Left colon (tissue), 2 donors: ENCODE results near the gene REELD1. TPM values are rescaled to one million over a fixed set of nuclear protein-coding genes. Genes with fewer than 3 reads are reported as not detected.

Source experiments
- ATAC-seq: fragments of 200-7000 bp; cut with Tn5 transposase; one replicate; pipeline ENCODE4 v1.9.1; 2020; ENCODE audit warnings: mild to moderate bottlenecking, moderate library complexity
- DNase-seq, 2 donors: peaks; one replicate each; pipeline ENCODE4 v3.0.0-alpha.2; 2020
- intact Hi-C, 2 donors: fragments of 100-400 bp; cut with DNase I in 1 of 2; cut with micrococcal nuclease in 1 of 2; formaldehyde crosslinking; loops; one replicate each; pipeline versions ENCODE4 v1.11.2 to v1.14.0; 2022; cut with DNase I, micrococcal nuclease
- total RNA-seq, 2 donors: library from RNA; stranded (reverse); fragmentation: NEBNext Ultra II Directional; extraction: Animal tissue kit (Norgen Biotek cat#: 25700); gene quantifications; one replicate each; pipeline ENCODE4 v1.2.1, GENCODE V29; 2021
- donor health status: DM: no; HTN: no; CAD: no.
- donor health status: DM: yes; HTN: yes; CAD: no.

Gene REELD1
- total RNA-seq, 2 donors from 2014 or later: not detected

DNA sequence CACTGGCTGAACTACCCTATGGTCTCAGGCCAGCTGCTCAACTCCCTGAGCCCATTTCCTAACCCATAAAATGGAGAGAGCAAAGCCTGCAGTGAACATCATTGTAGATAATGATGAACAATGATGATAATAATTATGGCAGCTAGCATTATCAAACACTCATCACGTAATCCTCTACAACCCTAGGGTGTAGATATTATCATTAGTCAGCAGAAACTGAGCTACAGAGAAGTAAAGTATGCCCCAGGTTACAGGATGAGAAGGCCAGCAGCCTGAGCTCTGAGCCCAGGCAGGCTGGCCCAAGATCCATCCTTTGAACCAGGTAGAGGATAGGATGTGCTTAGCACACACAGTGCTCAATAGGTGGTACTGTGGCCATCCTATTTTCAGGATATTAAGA is 43.2 kb downstream of the REELD1 start:
- intact Hi-C loops: no loop called here
- ATAC-seq (no peak), DNase-seq (no peak)

DNA sequence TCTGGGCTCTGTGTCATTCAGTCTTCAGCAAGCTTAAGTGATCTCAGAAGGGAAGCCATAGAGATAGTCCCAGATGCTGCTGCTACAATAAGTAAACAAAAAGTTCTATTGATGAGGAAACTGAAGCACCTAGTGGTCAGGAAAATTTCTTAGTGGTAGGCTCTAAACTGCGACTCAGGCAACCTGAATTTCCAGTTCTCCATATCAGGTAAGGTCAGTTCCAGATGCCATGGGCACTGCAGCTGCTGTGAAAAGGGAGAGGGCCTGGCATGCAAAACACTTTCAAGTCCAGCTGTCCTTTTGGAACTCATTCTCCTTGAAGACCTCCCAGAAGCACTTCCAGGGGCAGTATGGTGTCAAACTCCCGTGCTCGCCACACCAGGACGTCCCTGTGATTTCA is 46.2 kb downstream of the REELD1 start:
- intact Hi-C loops: no loop called here
- ATAC-seq: no peak

DNA sequence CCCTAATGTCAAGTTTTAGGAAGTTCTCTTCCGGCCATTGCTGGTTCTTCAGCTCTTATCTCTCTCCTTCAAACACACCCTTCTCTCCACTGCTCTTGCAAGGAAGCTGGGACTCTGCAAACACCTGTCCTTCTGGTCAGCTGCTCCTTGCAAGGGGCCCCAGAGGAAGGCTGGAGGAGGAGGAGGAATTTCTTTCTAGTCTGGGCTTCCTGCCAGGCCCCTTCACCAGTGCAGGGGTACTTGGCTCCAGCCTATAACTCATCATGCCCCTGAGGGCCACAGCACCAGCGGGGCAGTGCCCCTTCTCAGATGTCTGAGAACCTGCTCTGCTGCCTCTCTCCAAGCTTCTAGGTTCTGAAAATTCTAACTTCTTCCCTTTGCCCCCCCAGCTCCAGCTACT is 46.7 kb downstream of the REELD1 start:
- no peak for DNase-seq
- ATAC-seq: no peak
- intact Hi-C loops: no loop called here

More for the DNA sequence above, 46.2 kb downstream of the REELD1 start:
- no peak for DNase-seq

DNA sequence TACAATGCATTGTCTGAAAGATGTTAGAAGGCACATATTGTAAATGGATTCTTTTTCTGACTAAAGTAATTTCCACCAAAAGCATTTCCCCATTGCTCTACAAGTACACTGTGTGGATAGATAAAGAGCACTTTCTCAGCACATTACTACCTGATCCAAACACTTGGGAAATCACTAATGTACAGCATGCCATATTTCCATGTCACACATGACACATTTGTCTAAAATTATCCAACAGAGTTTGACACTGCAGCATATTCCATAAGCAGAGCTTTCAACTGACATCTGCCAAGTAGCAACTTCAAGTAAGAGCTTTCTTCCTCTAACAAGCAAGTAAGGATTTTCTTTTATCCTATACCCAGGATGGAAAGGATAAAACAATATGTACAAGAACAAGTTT is 49.5 kb downstream of the REELD1 start:
- DNase-seq (no peak), ATAC-seq (no peak)

DNA sequence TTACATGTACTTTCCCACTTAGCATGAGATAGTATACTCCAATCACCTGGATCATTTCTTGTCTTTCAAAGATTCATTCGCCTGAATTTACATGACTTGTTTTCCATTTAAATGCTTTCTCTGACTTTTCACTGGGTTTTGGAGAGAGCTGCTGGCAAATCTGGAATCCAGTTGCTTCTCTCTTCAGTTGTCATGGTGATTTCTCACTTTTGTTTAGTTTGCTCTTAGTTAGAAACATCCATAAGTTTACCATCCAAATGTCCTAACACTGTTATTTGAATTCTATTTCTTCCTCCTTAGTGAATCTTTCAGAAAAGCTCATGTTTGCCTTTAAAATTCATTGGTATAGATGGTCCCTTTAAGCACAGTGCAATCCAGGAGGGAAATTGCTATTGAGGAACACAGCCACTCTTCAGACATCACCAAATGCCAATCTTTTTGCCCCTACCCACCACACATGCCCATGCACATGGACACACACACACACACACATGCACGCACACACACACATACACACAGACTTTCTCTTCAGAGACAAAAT is 51.7 kb downstream of the REELD1 start:
- DNase-seq (no peak), ATAC-seq (no peak)
- intact Hi-C loops: no loop called here

More for the DNA sequence above, 49.5 kb downstream of the REELD1 start:
- intact Hi-C loops: no loop called here

DNA sequence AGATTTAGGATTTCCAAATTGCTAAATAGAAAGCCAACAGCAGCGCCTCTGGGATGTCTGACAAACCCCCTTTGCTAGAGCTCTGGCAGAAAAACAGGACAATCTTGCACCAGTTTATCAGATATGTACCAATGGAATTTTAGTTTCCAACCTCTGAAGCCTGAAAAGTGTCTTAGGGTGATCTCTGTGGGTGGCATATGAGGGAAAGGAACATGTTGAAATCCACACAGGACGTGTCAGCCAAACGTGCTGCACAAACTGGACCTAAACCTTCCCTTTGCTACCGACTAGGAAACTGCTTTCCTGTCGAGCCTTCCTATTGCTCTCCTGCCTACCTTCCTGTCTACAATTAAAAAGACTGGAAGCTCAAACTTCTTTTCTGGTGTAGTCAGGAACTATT is 53.5 kb downstream of the REELD1 start:
- ATAC-seq (no peak), DNase-seq (no peak)
- intact Hi-C loops: no loop called here

DNA sequence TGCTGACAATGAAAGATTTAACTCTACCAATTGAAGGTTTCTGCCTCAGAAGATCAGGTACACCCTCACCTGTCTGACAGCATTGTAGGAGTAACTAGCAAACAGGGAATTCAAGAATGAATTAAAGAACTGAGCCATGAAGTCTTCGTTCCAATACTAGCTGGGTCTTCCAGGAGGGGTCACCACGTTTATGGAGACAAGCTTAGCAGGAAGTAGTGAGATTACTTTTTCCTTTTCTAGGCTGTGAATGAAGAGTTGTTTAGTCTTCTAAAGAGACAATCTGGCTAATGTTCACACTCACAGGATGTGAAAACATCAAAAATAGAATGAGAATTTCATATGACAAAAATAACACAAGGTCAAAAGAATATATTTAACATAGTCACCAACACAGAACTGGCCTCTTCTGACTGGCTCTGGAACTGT is 54.9 kb downstream of the REELD1 start:
- DNase-seq (no peak), ATAC-seq (no peak)
- intact Hi-C loops: no loop called here

DNA sequence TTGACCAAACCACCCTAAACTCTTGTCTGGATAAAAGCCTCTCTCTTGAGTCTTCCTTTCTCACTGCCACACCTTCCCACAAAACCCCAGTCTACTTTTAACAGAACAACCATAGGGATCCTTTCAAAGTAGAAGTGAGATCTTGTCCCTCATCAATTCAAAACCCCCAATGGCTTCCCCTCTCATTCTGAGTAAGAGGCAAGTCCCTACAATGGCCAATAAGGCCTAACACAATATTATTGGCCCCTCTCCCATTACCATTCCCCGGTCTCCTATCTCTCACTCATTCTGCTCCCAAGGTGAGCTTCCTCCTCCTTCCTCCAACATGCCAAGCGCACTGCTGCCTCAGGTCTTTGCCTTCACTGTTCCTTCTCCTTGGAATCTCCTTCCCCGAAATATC is 57.1 kb downstream of the REELD1 start:
- no peak for ATAC-seq
- DNase-seq: no peak
- intact Hi-C loops: no loop called here

DNA sequence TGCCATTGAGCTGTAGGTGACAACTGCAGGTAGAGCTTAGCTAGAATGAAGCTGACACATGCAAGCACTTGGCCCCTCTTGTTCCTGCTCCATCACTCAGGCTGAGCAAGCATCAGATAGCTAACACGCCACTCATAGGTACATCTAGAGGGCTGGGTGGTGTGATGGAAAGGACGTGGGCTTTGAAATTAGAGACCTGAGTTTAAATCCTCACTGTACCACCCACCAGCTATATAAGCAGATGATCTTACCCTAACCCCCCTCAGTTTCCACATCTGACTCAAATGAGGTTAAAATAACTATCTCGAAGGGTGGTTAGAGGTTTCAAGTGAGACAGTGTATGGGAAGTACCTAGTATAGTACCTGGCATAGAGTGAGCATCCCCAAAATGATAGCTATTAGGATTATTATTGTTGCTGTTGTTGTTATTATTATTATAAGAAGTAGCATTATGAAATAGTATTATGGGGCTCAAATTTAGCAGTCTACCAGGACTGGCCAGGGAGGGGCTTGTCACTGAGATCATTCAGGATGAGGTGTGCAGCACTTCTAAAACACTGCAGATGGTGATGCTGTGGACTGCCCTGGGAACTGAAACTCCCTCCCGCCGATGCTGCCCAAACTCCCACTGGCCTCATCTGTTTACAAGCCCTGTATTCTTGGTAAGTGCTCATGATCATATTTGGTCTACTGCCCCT is 59.0 kb downstream of the REELD1 start:
- intact Hi-C loops: no loop called here
- ATAC-seq (no peak), DNase-seq (no peak)

DNA sequence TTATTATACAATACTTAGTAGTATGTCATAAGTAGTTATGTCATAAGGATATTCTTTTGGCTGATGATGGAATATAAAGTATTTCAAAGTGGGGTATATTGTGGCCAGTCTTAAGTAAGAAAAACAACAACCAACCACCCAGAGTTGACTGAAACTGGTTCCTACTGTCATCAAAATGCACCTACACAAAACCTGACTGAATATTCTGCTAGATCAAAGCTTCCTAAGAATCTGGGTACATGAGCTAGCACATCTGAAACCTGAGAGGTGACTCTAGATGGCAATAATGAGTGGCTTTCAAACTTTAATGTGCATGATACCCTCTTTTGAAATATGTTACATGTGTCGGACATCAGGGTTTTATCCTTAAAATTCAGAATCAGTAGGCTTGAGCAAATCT is 60.4 kb downstream of the REELD1 start:
- intact Hi-C loops: no loop called here
- no peak for ATAC-seq
- DNase-seq: no peak

DNA sequence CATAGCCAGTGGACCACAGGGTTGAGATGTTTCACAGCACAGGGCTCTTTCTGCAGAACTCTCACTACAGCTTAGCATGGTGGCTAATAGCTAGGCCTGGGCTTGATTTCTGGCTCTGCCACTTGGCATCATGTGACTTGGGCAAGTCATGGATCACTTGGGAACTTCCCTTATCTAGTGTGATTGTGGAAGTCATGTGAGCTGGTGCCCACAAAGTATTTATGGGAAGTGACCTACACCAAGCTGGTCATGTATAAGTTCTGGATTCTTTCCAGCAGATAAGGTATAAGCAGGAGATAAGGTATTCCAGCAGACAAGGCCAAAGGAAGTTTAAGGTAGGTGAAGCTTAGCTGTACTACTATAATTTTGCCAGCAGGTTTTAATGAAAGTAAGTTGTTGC is 61.0 kb downstream of the REELD1 start:
- DNase-seq (peak in 1 of 2 donors; percentile 12), ATAC-seq (peak; percentile 93)
- intact Hi-C loops: no loop called here

DNA sequence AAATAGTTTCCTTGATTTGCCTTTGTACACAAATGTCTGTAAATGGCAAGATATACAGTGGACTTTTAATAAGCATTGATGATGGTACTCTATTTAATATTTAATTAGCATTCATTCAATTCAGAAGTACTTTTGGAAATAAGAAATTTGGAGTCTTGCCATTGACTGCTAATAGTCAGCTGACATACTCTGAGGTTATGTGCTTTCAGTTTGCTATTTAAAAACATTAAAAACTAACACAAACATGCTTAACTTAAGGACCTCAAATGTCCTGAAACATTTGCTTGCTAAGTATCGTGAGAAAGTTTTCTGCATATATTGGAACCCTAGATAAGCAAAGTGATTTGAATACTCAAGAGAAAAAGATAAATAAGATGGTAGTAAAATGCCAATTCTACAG is 64.6 kb downstream of the REELD1 start:
- intact Hi-C loops: no loop called here
- no peak for ATAC-seq
- DNase-seq: no peak

Other genes starting within 250 kb of the REELD1 start
- gene LSM6, start 38.8 kb upstream of the REELD1 start, total RNA-seq: 10 to 100 TPM; 20.2 to 24.7 TPM